Measurements from ENCODE around the gene LMBRD1.

GRCh38 chr6:69643688-69644087 is 153.1 kb downstream of the LMBRD1 start:
- TF ChIP-seq CTCF (IDR thresholded peaks at IDR 0.05; ENCODE audit: poor library complexity) (no peak), EZH2phosphoT487 (IDR thresholded peaks at IDR 0.05; ENCODE audit: low read depth, severe bottlenecking, unreplicated experiment) (no peak)

All from hepatocyte (in vitro differentiated cells).